ENCODE data around the gene NOTUM. TPM values are rescaled to one million over a fixed set of nuclear protein-coding genes. Genes with fewer than 3 reads are reported as not detected.

The NOTUM gene
- total RNA-seq, 1 donor from 2014 or later = 1.7 TPM

DNA sequence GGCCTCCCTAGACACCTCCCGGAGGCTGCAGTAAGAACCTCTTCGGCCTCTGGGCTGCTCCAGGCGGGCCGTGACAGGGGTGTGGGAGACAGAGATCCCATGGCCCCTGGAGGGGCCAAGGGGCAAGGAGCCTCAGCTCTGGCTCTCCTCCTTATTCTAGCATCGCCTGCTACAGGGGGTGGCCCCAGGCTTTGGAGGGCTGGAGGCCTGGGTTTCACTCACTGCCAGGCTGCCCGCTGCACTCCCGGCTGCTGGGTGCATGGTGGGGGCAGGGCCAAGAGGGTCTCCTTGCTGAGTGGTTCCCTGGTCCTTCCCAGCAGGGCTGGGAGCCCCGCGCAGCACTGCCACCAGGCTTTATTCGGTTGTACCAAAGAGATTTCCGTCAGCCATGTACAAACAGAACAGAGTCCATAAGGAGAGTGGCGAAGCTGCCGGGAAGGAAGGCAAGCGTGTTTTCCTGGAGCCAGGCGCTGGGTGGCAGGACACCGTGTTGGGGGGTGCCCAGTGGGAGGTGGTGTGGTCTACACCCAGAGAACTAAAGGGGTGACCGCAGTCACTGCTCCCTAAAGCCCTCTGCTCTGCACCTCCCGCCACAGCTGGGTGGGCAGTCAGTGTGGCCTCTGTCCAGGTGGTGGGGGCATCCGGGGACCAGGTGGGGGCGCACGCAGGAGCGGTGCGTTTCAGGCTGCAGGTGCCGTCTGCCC, 56.9 kb downstream of the NOTUM start:
- TF ChIP-seq CTCF (IDR thresholded peaks at IDR 0.05; ENCODE audit: insufficient read depth, low read depth, low read length) = no peak
- no peak for TF ChIP-seq EZH2 (IDR thresholded peaks at IDR 0.05; ENCODE audit: insufficient read depth, low read length)
- H3K9ac ChIP-seq (ENCODE audit: low read length) = no peak overlapping the region
- DNase-seq (ENCODE audit: low read depth) (no peak), FAIRE-seq (no peak)
- no peak overlapping the region for H3K27ac ChIP-seq (ENCODE audit: low read depth, low read length)
- H3K79me2 ChIP-seq (ENCODE audit: insufficient read depth, low read length) = peaks cover 11% of the 10 kb centered on the region
- no peak overlapping the region for H3K4me2 ChIP-seq (ENCODE audit: low read length)
- peaks cover 15% of the 10 kb centered on the region for H3K4me1 ChIP-seq (ENCODE audit: insufficient read depth, low read length)
- peaks cover 2% of the 10 kb centered on the region for H3K4me1 Mint-ChIP-seq (ENCODE audit: low read depth, unreplicated experiment)
- no peak overlapping the region for H3K27ac Mint-ChIP-seq (ENCODE audit: unreplicated experiment)
- no peak overlapping the region for H3K4me3 Mint-ChIP-seq (ENCODE audit: unreplicated experiment)
- no peaks in the 10 kb centered on the region for H3K9me3 ChIP-seq (ENCODE audit: insufficient read depth, low read depth, low read length)
- no peaks in the 10 kb centered on the region for H3K27me3 Mint-ChIP-seq (ENCODE audit: low read depth, unreplicated experiment)
- no peaks in the 10 kb centered on the region for H3K27me3 ChIP-seq (ENCODE audit: insufficient read depth, low read length)
- no peaks in the 10 kb centered on the region for H3K36me3 ChIP-seq (ENCODE audit: insufficient read depth, low read length)
- no peak overlapping the region for H2AFZ ChIP-seq (ENCODE audit: low read depth, low read length)
- H3K9me3 Mint-ChIP-seq (ENCODE audit: unreplicated experiment) = no peaks in the 10 kb centered on the region
- peaks cover 8% of the 10 kb centered on the region for H3K36me3 Mint-ChIP-seq (ENCODE audit: low read depth, unreplicated experiment)
- H3K4me3 ChIP-seq (ENCODE audit: insufficient read depth, low read depth, low read length) = no peak overlapping the region
- peaks cover 23% of the 10 kb centered on the region for H4K20me1 ChIP-seq (ENCODE audit: insufficient read depth, low read length)

- TF ChIP-seq CTCF (IDR thresholded peaks at IDR 0.05; ENCODE audit: insufficient read depth, low read depth, low read length) (no peak), EZH2 (IDR thresholded peaks at IDR 0.05; ENCODE audit: insufficient read depth, low read length) (no peak)
Measured at GRCh38 chr17:81903415-81903831, 57.6 kb downstream of the NOTUM start.

More at GRCh38 chr17:81903415-81903831, 57.6 kb downstream of the NOTUM start:
- Mint-ChIP-seq H3K9me3 (ENCODE audit: unreplicated experiment) (no peaks in the 10 kb centered on the region), H3K27me3 (ENCODE audit: low read depth, unreplicated experiment) (no peaks in the 10 kb centered on the region), H3K27ac (ENCODE audit: unreplicated experiment) (no peak overlapping the region), H3K4me1 (ENCODE audit: low read depth, unreplicated experiment) (peaks cover 4% of the 10 kb centered on the region), H3K36me3 (ENCODE audit: low read depth, unreplicated experiment) (peaks cover 8% of the 10 kb centered on the region), H3K4me3 (ENCODE audit: unreplicated experiment) (peak overlapping the region; percentile 62)
- DNase-seq (ENCODE audit: low read depth) = no peak
- Histone ChIP-seq H3K36me3 (ENCODE audit: insufficient read depth, low read length) (no peaks in the 10 kb centered on the region), H3K4me3 (ENCODE audit: insufficient read depth, low read depth, low read length) (no peak overlapping the region), H3K9me3 (ENCODE audit: insufficient read depth, low read depth, low read length) (no peaks in the 10 kb centered on the region), H3K27me3 (ENCODE audit: insufficient read depth, low read length) (no peaks in the 10 kb centered on the region), H2AFZ (ENCODE audit: low read depth, low read length) (no peak overlapping the region), H4K20me1 (ENCODE audit: insufficient read depth, low read length) (peaks cover 26% of the 10 kb centered on the region), H3K9ac (ENCODE audit: low read length) (no peak overlapping the region), H3K4me2 (ENCODE audit: low read length) (no peak overlapping the region), H3K79me2 (ENCODE audit: insufficient read depth, low read length) (peaks cover 11% of the 10 kb centered on the region), H3K4me1 (ENCODE audit: insufficient read depth, low read length) (peaks cover 21% of the 10 kb centered on the region), H3K27ac (ENCODE audit: low read depth, low read length) (no peak overlapping the region)
- no peak for FAIRE-seq
